OCI-LY7 (cell line): ENCODE measurements around the gene TMEM212.

ENCODE experiments used
- EZH2phosphoT487 ChIP-seq: fragments of 200-600 bp; sonication (generic); IDR thresholded peaks from 2 replicates; pipeline ENCODE4 v1.6.1; 2018; ENCODE audit warnings: low read depth, borderline replicate concordance, mild to moderate bottlenecking, mixed run types, antibody characterized with exemption, low read length, moderate library complexity, mixed read lengths
- TF ChIP-seq, protein P1 (sequence below): fragments of 200-600 bp; sonication (generic); conservative IDR thresholded peaks from 2 replicates; pipeline ENCODE4 v1.5.1; 2014; ENCODE audit warnings: mild to moderate bottlenecking, antibody characterized with exemption, low read length, moderate library complexity, mixed read lengths

DNA sequence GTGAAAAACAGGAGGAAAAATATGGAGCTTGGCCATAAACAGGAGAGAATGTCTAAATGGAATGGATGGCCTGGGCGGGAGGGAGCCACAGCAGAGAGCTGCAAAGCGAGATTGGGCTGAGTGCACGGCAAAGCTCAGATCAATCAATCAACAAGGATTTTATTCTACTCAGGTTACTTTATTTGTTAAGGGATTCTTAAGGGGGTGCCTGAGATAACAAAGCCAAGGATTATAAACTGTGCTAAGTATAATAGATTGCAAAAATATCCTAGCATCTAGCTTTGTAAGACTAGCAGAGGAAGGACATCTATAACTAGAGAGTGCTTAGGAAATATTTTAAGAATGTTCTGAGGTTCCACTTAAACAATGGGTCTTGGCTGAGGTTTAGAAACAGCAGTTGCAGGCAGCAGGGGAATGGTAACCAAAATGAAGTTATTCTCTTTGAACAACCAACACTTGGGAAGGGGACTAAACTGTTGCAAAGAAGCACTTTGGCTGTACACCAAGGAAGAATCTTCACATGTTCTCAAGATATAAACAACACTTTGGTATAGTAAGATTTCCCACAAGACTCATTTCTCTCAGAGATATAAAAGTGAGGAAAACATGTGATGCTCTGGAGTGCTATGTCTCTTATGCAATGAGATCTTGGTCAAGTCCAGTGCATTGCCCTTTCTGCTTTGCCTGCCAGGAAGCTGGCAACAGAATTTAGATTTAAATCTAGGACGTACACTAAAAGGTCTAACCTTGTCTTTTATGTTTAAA, 35.5 kb downstream of the TMEM212 start:
- TF ChIP-seq, protein P1, sequence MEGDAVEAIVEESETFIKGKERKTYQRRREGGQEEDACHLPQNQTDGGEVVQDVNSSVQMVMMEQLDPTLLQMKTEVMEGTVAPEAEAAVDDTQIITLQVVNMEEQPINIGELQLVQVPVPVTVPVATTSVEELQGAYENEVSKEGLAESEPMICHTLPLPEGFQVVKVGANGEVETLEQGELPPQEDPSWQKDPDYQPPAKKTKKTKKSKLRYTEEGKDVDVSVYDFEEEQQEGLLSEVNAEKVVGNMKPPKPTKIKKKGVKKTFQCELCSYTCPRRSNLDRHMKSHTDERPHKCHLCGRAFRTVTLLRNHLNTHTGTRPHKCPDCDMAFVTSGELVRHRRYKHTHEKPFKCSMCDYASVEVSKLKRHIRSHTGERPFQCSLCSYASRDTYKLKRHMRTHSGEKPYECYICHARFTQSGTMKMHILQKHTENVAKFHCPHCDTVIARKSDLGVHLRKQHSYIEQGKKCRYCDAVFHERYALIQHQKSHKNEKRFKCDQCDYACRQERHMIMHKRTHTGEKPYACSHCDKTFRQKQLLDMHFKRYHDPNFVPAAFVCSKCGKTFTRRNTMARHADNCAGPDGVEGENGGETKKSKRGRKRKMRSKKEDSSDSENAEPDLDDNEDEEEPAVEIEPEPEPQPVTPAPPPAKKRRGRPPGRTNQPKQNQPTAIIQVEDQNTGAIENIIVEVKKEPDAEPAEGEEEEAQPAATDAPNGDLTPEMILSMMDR, result no peak
- no peak for TF ChIP-seq EZH2phosphoT487
